ENCODE results near the gene NDUFA8. TPM values are rescaled to one million over a fixed set of nuclear protein-coding genes. Genes with fewer than 3 reads are reported as not detected.

The NDUFA8 gene
- total RNA-seq, 1 experiment from 2014 or later = 60.7 TPM

DNA sequence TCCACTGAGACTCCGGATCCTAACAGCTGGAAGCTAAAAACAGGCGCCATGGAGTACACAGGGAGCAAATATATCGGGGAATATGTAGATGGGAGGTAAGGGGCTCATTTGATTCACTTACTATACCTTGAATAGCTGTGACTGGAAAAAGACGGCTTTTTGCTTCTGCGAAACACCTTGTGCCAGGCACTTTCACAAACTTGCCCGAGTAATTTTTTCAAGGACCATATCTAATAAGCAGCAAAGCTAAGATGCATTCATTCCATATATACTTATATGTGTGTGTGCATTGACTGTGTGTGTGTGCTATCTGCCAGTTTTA, 307 bp upstream of the NDUFA8 start:
- Histone ChIP-seq H3K9me3 (ENCODE audit: control insufficient read depth, low read depth, low read length) (no peaks in the 10 kb centered on the region), H2BK20ac (ENCODE audit: low read depth, low read length, poor library complexity, severe bottlenecking) (no peak overlapping the region), H3T11ph (ENCODE audit: low read length) (no peak overlapping the region), H4K5ac (ENCODE audit: insufficient read length, low read depth, low read length) (no peak overlapping the region), H4K91ac (ENCODE audit: insufficient read length, low read depth, low read length) (no peak overlapping the region), H2BK120ac (ENCODE audit: low read depth, low read length, poor library complexity, severe bottlenecking) (no peak overlapping the region), H3K79me1 (ENCODE audit: insufficient read depth, low read depth, low read length, poor library complexity, severe bottlenecking) (peaks cover 4% of the 10 kb centered on the region), H2AFZ (ENCODE audit: low read length) (no peak overlapping the region), H3K23me2 (ENCODE audit: insufficient read length, low read depth, low read length, poor library complexity, severe bottlenecking) (peaks cover 4% of the 10 kb centered on the region), H3K4me1 (ENCODE audit: insufficient read depth, low read length) (0 out of 2 replicates have a peak, but pooled peaks cover 2% of the 10 kb centered on the region), H3K4me2 (ENCODE audit: insufficient read depth, insufficient read length, low read length) (peak overlapping the region; percentile 9), H3K56ac (ENCODE audit: insufficient read length, low read depth, low read length) (no peak overlapping the region), H3K27me3 (ENCODE audit: insufficient read depth, low read length) (no peaks in the 10 kb centered on the region), H2BK15ac (ENCODE audit: low read depth, low read length) (no peak overlapping the region), H4K20me1 (ENCODE audit: control insufficient read depth, insufficient read depth, insufficient read length) (no peaks in the 10 kb centered on the region), H3K18ac (ENCODE audit: insufficient read length, low read depth, low read length) (no peak overlapping the region), H2BK5ac (ENCODE audit: insufficient read length, low read length) (no peak overlapping the region), H3K79me2 (ENCODE audit: insufficient read depth, low read length) (peaks cover 4% of the 10 kb centered on the region; the same call in 1 of the 2 replicates), H3K23ac (ENCODE audit: insufficient read length, low read depth, low read length) (no peak overlapping the region), H2BK12ac (ENCODE audit: insufficient read length, low read depth, low read length) (no peak overlapping the region), H4K8ac (replicated peaks; ENCODE audit: insufficient read length, low read depth, low read length) (no peak overlapping the region), H3K14ac (ENCODE audit: insufficient read depth, low read length) (no peak overlapping the region), H2AK5ac (ENCODE audit: insufficient read length, low read length) (no peak overlapping the region), H3K9ac (ENCODE audit: extremely low read depth, insufficient read length, low read length) (no peak overlapping the region), H3K27ac (ENCODE audit: insufficient read length, low read depth, low read length) (no peak overlapping the region), H3K4ac (ENCODE audit: low read depth, low read length) (no peak overlapping the region)
- TF ChIP-seq, protein P1, sequence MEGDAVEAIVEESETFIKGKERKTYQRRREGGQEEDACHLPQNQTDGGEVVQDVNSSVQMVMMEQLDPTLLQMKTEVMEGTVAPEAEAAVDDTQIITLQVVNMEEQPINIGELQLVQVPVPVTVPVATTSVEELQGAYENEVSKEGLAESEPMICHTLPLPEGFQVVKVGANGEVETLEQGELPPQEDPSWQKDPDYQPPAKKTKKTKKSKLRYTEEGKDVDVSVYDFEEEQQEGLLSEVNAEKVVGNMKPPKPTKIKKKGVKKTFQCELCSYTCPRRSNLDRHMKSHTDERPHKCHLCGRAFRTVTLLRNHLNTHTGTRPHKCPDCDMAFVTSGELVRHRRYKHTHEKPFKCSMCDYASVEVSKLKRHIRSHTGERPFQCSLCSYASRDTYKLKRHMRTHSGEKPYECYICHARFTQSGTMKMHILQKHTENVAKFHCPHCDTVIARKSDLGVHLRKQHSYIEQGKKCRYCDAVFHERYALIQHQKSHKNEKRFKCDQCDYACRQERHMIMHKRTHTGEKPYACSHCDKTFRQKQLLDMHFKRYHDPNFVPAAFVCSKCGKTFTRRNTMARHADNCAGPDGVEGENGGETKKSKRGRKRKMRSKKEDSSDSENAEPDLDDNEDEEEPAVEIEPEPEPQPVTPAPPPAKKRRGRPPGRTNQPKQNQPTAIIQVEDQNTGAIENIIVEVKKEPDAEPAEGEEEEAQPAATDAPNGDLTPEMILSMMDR (conservative IDR thresholded peaks at IDR 0.05) = no peak
- peaks cover 9 to 10% of the 10 kb centered on the region in 2 experiments for H3K9me3 Mint-ChIP-seq
- WGBS (ENCODE audit: extremely low coverage, insufficient read length, low lambda C conversion rate) = no CpG with 5 or more reads among the region's 6 CpGs
- no peak for DNase-seq
- H3K4me3 Mint-ChIP-seq = peak overlapping the region; percentile 94 to 96
- peaks cover 0 to 3% (median 2%) of the 10 kb centered on the region in 3 experiments; a peak in 2 of 7 replicates for H3K36me3 Mint-ChIP-seq (ENCODE audit: insufficient read depth in 1 of 3, low read depth in 3 of 3)
- H3K27ac Mint-ChIP-seq = peak overlapping the region in 2 of 3 experiments; percentile 93 to 98; a peak in 2 of 7 replicates
- H3K27me3 Mint-ChIP-seq (ENCODE audit: low read depth) = peaks cover 13% of the 10 kb centered on the region
- H3K4me1 Mint-ChIP-seq = peaks cover 8 to 22% of the 10 kb centered on the region in 2 experiments

Data from H9 (cell line).